Endodermal cell (in vitro differentiated cells): Measurements from ENCODE around the gene CHD2. TPM values are rescaled to one million over a fixed set of nuclear protein-coding genes. Genes with fewer than 3 reads are reported as not detected.

Source experiments
- DNase-seq: peaks from one replicate; pipeline ENCODE4 v3.0.0-alpha.2; 2017
- H3K27ac ChIP-seq: 2 replicates; pipeline ENCODE4 v1.5.1; 2013; ENCODE audit warnings: mild to moderate bottlenecking, low read depth, low read length, moderate library complexity
- H3K27me3 ChIP-seq: 2 replicates; pipeline ENCODE4 v1.6.1; 2013; ENCODE audit warnings: mild to moderate bottlenecking, low read length, moderate library complexity; ENCODE audit not compliant: insufficient read depth, control insufficient read depth, poor library complexity, severe bottlenecking
- H3K36me3 ChIP-seq: 2 replicates; pipeline ENCODE4 v1.7.0; 2013; ENCODE audit warnings: mild to moderate bottlenecking, low read length, moderate library complexity; ENCODE audit not compliant: control insufficient read depth, insufficient read depth
- H3K4me1 ChIP-seq: one replicate; pipeline ENCODE4 v1.7.0; 2013; ENCODE audit warnings: low read length; ENCODE audit not compliant: control insufficient read depth, insufficient read depth
- H3K4me3 ChIP-seq: 2 replicates; pipeline ENCODE4 v1.5.1; 2013; ENCODE audit warnings: mild to moderate bottlenecking, low read length, moderate library complexity
- H3K9ac ChIP-seq: 2 replicates; pipeline ENCODE4 v1.6.1; 2013; ENCODE audit warnings: mild to moderate bottlenecking, low read length, moderate library complexity; ENCODE audit not compliant: poor library complexity, severe bottlenecking; ENCODE audit errors: extremely low read depth
- H3K9me3 ChIP-seq: 2 replicates; pipeline ENCODE4 v1.6.1; 2013; ENCODE audit warnings: mild to moderate bottlenecking, low read length, moderate library complexity; ENCODE audit not compliant: control insufficient read depth
- H3K27ac Mint-ChIP-seq: 2 replicates; pipeline ENCODE4 v1.8.0; 2020; ENCODE audit warnings: mixed read lengths
- H3K27me3 Mint-ChIP-seq: 2 replicates; pipeline ENCODE4 v1.8.0; 2021; ENCODE audit warnings: mild to moderate bottlenecking, mixed read lengths; ENCODE audit not compliant: insufficient read depth
- H3K36me3 Mint-ChIP-seq: 2 replicates; pipeline ENCODE4 v1.8.0; 2020; ENCODE audit warnings: low read depth, mixed read lengths
- H3K4me1 Mint-ChIP-seq: 2 replicates; pipeline ENCODE4 v1.8.0; 2020; ENCODE audit warnings: mixed read lengths
- H3K4me3 Mint-ChIP-seq: 2 replicates; pipeline ENCODE4 v1.8.0; 2020; ENCODE audit warnings: mild to moderate bottlenecking, moderate library complexity, mixed read lengths
- H3K9me3 Mint-ChIP-seq: 2 replicates; pipeline ENCODE4 v1.8.0; 2020; ENCODE audit warnings: mild to moderate bottlenecking, mixed read lengths
- WGBS, 2 experiments: methylation state at CpG; one replicate each; pipeline versions ENCODE4 v1.1.5 to v1.1.7; 2013; ENCODE audit warnings: missing lambda C conversion rate in 2 of 2, mixed read lengths in 1 of 2; ENCODE audit not compliant: insufficient coverage in 1 of 2, insufficient read length in 1 of 2; 5-methylcytosine and 5-hydroxymethylcytosine counted together
- total RNA-seq, 2 donors: library from RNA; stranded (reverse); fragmentation: NEBNext Ultra II Directional in 1 of 2; extraction: Animal tissue kit (Norgen Biotek cat#: 25700) in 1 of 2; gene quantifications; 2 replicates in 1 of 2; 3 replicates in 1 of 2; pipeline ENCODE4 v1.2.1, GENCODE V29; 2021
- TF ChIP-seq, protein P1 (sequence below): fragments of 200-600 bp; sonication (generic); conservative IDR thresholded peaks from 2 replicates; pipeline ENCODE4 v1.5.0; 2021; ENCODE audit warnings: antibody characterized with exemption, mild to moderate bottlenecking

Gene CHD2
- total RNA-seq, 2 donors from 2014 or later = 116 to 127 TPM

DNA sequence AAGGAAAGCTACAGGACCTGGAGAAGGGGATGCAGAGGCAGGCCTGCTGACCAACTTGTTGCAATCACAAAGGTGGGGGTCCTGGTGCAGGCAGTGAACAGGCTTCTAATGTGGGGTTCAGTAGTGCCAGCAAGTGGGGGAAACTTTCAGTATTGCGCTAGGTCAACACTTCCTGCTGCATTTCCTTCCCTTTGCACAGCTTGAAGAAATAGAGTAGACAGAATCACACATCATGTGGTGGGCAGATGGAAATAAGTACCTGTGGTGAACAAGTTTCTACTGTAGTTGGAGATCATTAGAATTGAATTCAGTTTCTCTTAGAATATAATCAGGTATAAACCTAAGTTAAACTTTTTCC, 125.5 kb downstream of the CHD2 start:
- H3K36me3 Mint-ChIP-seq = peaks cover 64% of the 10 kb centered on the region
- peaks cover 4% of the 10 kb centered on the region for H3K4me1 ChIP-seq
- H3K9ac ChIP-seq = no peak overlapping the region
- H3K4me3 Mint-ChIP-seq = no peak overlapping the region
- TF ChIP-seq, protein P1, sequence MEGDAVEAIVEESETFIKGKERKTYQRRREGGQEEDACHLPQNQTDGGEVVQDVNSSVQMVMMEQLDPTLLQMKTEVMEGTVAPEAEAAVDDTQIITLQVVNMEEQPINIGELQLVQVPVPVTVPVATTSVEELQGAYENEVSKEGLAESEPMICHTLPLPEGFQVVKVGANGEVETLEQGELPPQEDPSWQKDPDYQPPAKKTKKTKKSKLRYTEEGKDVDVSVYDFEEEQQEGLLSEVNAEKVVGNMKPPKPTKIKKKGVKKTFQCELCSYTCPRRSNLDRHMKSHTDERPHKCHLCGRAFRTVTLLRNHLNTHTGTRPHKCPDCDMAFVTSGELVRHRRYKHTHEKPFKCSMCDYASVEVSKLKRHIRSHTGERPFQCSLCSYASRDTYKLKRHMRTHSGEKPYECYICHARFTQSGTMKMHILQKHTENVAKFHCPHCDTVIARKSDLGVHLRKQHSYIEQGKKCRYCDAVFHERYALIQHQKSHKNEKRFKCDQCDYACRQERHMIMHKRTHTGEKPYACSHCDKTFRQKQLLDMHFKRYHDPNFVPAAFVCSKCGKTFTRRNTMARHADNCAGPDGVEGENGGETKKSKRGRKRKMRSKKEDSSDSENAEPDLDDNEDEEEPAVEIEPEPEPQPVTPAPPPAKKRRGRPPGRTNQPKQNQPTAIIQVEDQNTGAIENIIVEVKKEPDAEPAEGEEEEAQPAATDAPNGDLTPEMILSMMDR = no peak
- H3K27ac ChIP-seq = no peak overlapping the region
- H3K4me3 ChIP-seq = no peak overlapping the region
- H3K27me3 ChIP-seq = no peaks in the 10 kb centered on the region
- no peak for DNase-seq
- no peaks in the 10 kb centered on the region for H3K27me3 Mint-ChIP-seq
- peaks cover 10% of the 10 kb centered on the region for H3K4me1 Mint-ChIP-seq
- WGBS, 2 experiments = 89 to 100% methylated on average over 1 of the region's 1 CpG
- H3K9me3 Mint-ChIP-seq = no peaks in the 10 kb centered on the region
- no peak overlapping the region for H3K27ac Mint-ChIP-seq
- no peaks in the 10 kb centered on the region for H3K9me3 ChIP-seq
- peaks cover 78% of the 10 kb centered on the region for H3K36me3 ChIP-seq

DNA sequence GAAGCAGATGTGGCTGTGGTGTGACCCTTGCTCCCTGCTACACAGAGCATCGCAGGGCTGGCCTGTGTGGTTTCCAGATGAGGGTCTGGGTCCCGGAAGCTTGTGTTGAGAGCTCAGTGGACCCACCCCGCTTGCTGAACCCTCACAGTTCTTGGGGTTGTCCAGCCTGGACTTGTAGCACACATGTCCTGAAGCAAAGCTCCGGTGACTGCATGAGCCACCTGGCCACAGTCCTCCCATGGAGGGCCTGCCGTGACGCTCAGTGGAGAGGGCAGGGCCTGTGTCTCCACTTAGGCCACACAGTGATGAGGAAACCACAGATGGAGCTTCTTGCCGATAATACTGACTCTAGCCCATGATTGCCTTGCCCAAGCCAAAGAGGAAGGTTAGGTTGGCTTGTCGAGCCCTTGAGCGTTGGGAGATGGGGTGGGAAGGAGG, 126.3 kb downstream of the CHD2 start:
- 93 to 95% methylated on average over 8 to 9 of the region's 9 CpGs for WGBS, 2 experiments
- no peaks in the 10 kb centered on the region for H3K9me3 Mint-ChIP-seq
- Histone ChIP-seq H3K27me3 (no peaks in the 10 kb centered on the region), H3K9me3 (no peaks in the 10 kb centered on the region), H3K27ac (peak overlapping the region; percentile 18), H3K4me3 (no peak overlapping the region), H3K36me3 (peaks cover 70% of the 10 kb centered on the region), H3K9ac (no peak overlapping the region), H3K4me1 (peaks cover 4% of the 10 kb centered on the region)
- H3K4me3 Mint-ChIP-seq = no peak overlapping the region
- peak overlapping the region; percentile 23 for H3K27ac Mint-ChIP-seq
- H3K4me1 Mint-ChIP-seq = peaks cover 10% of the 10 kb centered on the region
- TF ChIP-seq, protein P1 = no peak
- no peaks in the 10 kb centered on the region for H3K27me3 Mint-ChIP-seq
- peaks cover 56% of the 10 kb centered on the region for H3K36me3 Mint-ChIP-seq
- peak; percentile 39 for DNase-seq

DNA sequence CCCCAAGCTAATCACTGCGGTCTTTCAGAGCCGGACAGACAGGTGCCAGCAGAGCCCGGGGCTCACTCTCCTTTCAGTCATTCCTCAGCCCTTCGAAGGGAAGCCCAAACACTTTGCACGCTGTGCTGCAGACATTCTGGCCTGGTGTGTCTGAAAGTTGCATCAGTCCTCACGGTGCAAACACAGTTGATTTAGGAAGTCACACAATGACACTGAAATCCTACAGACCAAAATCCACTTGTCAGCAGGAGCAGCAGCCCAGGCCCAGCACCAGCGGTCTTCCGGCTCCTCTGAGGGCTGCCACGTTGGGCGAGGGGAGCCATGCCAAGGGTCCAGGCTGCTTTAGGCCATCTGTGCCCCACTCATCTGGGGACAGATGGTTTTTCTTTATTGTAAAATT, 127.3 kb downstream of the CHD2 start:
- Histone ChIP-seq H3K4me3 (no peak overlapping the region), H3K36me3 (peaks cover 60% of the 10 kb centered on the region), H3K9ac (no peak overlapping the region), H3K9me3 (no peaks in the 10 kb centered on the region), H3K4me1 (peaks cover 4% of the 10 kb centered on the region), H3K27me3 (no peaks in the 10 kb centered on the region), H3K27ac (peak overlapping the region; percentile 30)
- H3K4me3 Mint-ChIP-seq = no peak overlapping the region
- H3K27ac Mint-ChIP-seq = no peak overlapping the region
- TF ChIP-seq, protein P1 = no peak
- WGBS, 2 experiments = 94 to 100% methylated on average over 4 to 10 of the region's 10 CpGs
- H3K36me3 Mint-ChIP-seq = peaks cover 47% of the 10 kb centered on the region
- H3K9me3 Mint-ChIP-seq = no peaks in the 10 kb centered on the region
- peak; percentile 42 for DNase-seq
- H3K4me1 Mint-ChIP-seq = peaks cover 10% of the 10 kb centered on the region
- peaks cover 2% of the 10 kb centered on the region for H3K27me3 Mint-ChIP-seq
